GM18511 (cell line): Measurements from ENCODE around the gene ABCC6.

Experiments used
- ATAC-seq: cut with Tn5 transposase; IDR thresholded peaks from one replicate; pipeline ENCODE4 v1.9.1; 2021; ENCODE audit warnings: mild to moderate bottlenecking, moderate library complexity; ENCODE audit not compliant: unreplicated experiment

ABCC6 gene

GRCh38 chr16:16143931-16144330 lies 79.4 kb downstream of the ABCC6 start:
- ATAC-seq, result no peak

- no peak for ATAC-seq
Observed at GRCh38 chr16:16143038-16143763, 80.1 kb downstream of the ABCC6 start.

GRCh38 chr16:16141784-16142396 lies 81.4 kb downstream of the ABCC6 start:
- ATAC-seq, result no peak

- no peak for ATAC-seq
Observed at GRCh38 chr16:16141141-16141540, 82.2 kb downstream of the ABCC6 start.

- ATAC-seq, result no peak
Observed at GRCh38 chr16:16140537-16140936, 82.8 kb downstream of the ABCC6 start.

GRCh38 chr16:16139806-16140205 lies 83.5 kb downstream of the ABCC6 start:
- ATAC-seq, result no peak

- no peak for ATAC-seq
Observed at GRCh38 chr16:16139061-16139460, 84.2 kb downstream of the ABCC6 start.

- no peak for ATAC-seq
Observed at GRCh38 chr16:16138034-16138635, 85.2 kb downstream of the ABCC6 start.

GRCh38 chr16:16137110-16137509 lies 86.2 kb downstream of the ABCC6 start:
- ATAC-seq, result no peak

- no peak for ATAC-seq
Observed at GRCh38 chr16:16136588-16136987, 86.7 kb downstream of the ABCC6 start.

- ATAC-seq, result no peak
Observed at GRCh38 chr16:16133943-16134604, 89.2 kb downstream of the ABCC6 start.

GRCh38 chr16:16131659-16132058 lies 91.6 kb downstream of the ABCC6 start:
- no peak for ATAC-seq

- no peak for ATAC-seq
Observed at GRCh38 chr16:16131204-16131603, 92.1 kb downstream of the ABCC6 start.

- ATAC-seq, result no peak
Observed at GRCh38 chr16:16127469-16128116, 95.7 kb downstream of the ABCC6 start.

GRCh38 chr16:16126896-16127295 lies 96.4 kb downstream of the ABCC6 start:
- ATAC-seq, result no peak

- ATAC-seq, result no peak
Observed at GRCh38 chr16:16124974-16125373, 98.3 kb downstream of the ABCC6 start.

GRCh38 chr16:16124438-16124837 lies 98.9 kb downstream of the ABCC6 start:
- ATAC-seq, result no peak

GRCh38 chr16:16122264-16122663 lies 101.0 kb downstream of the ABCC6 start:
- ATAC-seq, result no peak

- no peak for ATAC-seq
Observed at GRCh38 chr16:16121185-16121727, 102.0 kb downstream of the ABCC6 start.

GRCh38 chr16:16120382-16121184 lies 102.7 kb downstream of the ABCC6 start:
- ATAC-seq, result no peak
